ENCODE results near the gene BAIAP2. TPM values are rescaled to one million over a fixed set of nuclear protein-coding genes. Genes with fewer than 3 reads are reported as not detected.
"Not testable (repeated sequence)": the region's sequence is repeated elsewhere in the genome, so short reads cannot be mapped to it uniquely, and the experiment has no call there.

The BAIAP2 gene
- total RNA-seq, 6 donors from 2014 or later = 90.7 to 231 (median 123) TPM

DNA sequence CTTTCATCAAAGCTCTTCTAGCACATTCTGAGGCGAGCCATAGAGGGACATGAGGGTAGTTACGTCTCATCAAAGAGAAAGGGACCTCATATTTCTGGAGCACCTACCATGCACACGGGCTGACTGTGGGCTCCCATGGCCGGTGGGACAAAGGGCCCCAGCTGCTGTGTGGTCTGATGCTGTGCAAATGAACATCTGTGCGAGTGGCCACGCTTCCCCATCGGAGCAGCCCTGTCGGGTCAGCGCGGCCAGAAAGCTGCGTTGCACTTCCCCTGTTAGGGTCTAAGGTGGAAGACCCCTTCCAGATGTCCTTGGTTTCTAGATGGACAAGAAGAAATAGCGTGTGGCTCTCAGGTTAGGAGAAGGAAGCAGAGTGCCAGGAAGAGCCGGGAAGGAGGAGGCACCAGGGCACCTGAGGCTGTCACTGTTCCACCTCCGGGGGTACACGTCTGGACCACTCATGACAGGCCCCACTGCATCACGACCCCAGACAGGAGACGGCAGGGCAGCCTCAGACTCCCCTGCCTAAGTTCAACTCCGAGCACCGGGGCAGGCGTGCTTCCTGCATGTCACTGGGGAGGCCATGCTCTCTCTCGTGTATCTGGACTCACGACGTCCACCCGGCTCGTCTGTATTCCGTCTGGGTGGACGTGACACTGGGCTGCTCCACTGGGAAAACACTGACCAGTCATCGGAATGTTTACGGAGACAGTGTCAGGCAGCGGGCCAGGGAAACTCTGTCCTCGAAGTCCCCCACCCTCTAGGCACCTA, 8.5 kb upstream of the BAIAP2 start:
- DNase-seq (peak in 1 of 2 donors; percentile 36), ATAC-seq (ENCODE audit: low FRiP score in 2 of 2) (no peak)
- peaks cover 45 to 85% (median 58%) of the 10 kb centered on the region in 4 donors for H3K4me1 ChIP-seq
- TF ChIP-seq EP300 (IDR thresholded peaks at IDR 0.05) = no peak
- no peak for TF ChIP-seq POLR2A (IDR thresholded peaks at IDR 0.05)
- TF ChIP-seq, protein P1, sequence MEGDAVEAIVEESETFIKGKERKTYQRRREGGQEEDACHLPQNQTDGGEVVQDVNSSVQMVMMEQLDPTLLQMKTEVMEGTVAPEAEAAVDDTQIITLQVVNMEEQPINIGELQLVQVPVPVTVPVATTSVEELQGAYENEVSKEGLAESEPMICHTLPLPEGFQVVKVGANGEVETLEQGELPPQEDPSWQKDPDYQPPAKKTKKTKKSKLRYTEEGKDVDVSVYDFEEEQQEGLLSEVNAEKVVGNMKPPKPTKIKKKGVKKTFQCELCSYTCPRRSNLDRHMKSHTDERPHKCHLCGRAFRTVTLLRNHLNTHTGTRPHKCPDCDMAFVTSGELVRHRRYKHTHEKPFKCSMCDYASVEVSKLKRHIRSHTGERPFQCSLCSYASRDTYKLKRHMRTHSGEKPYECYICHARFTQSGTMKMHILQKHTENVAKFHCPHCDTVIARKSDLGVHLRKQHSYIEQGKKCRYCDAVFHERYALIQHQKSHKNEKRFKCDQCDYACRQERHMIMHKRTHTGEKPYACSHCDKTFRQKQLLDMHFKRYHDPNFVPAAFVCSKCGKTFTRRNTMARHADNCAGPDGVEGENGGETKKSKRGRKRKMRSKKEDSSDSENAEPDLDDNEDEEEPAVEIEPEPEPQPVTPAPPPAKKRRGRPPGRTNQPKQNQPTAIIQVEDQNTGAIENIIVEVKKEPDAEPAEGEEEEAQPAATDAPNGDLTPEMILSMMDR (IDR thresholded peaks at IDR 0.05) = no peak
- no peak for TF ChIP-seq POLR2AphosphoS5 (IDR thresholded peaks at IDR 0.05)
- 65 to 73% methylated on average over 26 to 31 of the region's 31 CpGs for WGBS, 2 donors
- H3K36me3 ChIP-seq = no peaks in the 10 kb centered on the region
- H3K9me3 ChIP-seq = no peaks in the 10 kb centered on the region
- peak overlapping the region in 2 of 4 donors; percentile 66 to 80 for H3K27ac ChIP-seq
- H3K4me3 ChIP-seq = no peak overlapping the region
- H3K27me3 ChIP-seq = no peaks in the 10 kb centered on the region

DNA sequence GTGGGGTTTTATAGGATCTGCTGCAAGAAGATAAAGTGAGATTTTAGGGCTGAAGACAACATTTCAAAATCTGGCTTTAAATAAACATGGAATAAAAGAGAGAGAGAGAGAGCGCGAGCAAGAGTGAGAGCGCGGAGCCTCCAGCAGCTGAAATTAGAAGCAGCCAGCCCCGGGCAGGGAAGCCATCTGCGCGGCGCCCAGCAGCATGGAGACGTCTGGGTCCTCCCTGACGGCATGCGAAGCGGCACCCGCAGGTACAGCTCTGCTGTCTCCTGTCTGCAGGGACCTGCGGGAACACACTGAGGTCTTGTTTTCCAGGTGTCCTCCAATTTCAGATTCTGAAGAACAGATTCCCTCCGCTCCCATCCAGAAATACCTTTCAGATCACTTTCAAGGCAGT, 7.9 kb upstream of the BAIAP2 start:
- peak in 1 of 2 donors; percentile 75 for DNase-seq
- Histone ChIP-seq H3K4me1 (peaks cover 48 to 85% (median 59%) of the 10 kb centered on the region in 4 donors), H3K9me3 (no peaks in the 10 kb centered on the region), H3K4me3 (no peak overlapping the region), H3K27ac (no peak overlapping the region), H3K27me3 (no peaks in the 10 kb centered on the region), H3K36me3 (no peaks in the 10 kb centered on the region)
- TF ChIP-seq EP300 (IDR thresholded peaks at IDR 0.05) = no peak
- ATAC-seq (ENCODE audit: low FRiP score in 2 of 2) = no peak
- 63 to 68% methylated on average over 15 of the region's 15 CpGs for WGBS, 2 donors

DNA sequence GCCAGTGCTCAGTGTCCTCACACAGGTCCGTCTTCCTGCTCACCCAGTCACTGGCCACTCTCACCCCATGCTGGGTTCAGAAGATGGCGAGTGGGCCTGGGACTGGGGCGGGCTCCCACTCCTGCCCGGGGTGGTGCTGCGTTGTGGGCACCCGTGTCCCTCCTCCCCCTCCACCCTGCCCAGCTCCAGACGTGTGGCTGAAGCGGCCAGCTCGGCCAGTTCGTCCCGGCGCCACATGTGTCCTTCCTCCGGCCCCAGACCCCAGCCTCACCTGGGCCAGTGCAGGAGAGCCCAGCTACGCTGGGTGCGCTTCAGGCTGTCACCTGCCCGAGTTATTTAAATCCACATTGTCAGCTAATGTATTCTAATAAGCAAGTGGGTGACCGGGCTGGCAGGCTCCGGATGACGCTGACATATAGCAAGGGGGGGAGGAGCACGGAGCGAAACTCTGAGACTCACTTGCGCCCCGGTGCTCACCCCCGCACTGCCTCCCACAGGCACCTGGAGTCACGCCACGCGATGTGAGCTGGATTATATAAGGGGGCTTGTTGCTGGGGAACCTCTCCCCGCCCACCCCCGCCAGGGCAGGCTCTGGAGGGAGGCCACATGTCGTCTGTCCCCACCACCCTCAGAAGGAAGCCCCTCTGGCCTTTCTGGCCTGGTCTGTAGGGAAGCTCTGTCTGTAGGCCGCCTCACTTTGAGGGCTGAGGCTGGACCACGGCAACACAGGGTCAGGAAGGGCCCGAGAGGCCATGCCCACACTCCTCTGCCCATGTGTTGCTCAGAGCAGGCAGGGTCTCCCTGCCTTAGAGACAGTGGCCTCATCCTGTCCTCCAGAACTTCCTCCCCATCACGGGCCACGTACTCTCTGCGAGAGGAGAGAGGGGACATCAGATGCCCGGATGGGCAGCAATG, 7.1 kb upstream of the BAIAP2 start:
- peak overlapping the region in 1 of 4 donors; percentile 22 for H3K27ac ChIP-seq
- 60% methylated on average over 6 to 35 of the region's 37 CpGs for WGBS, 2 donors
- H3K4me1 ChIP-seq = peaks cover 56 to 87% (median 66%) of the 10 kb centered on the region in 4 donors
- ATAC-seq (ENCODE audit: low FRiP score in 2 of 2) = no peak
- no peaks in the 10 kb centered on the region for H3K36me3 ChIP-seq
- H3K27me3 ChIP-seq = no peaks in the 10 kb centered on the region
- peak in 1 of 2 donors; percentile 75 for DNase-seq
- TF ChIP-seq, protein P1 (IDR thresholded peaks at IDR 0.05) = no peak
- TF ChIP-seq EP300 (IDR thresholded peaks at IDR 0.05) (no peak), POLR2A (IDR thresholded peaks at IDR 0.05) (no peak), POLR2AphosphoS5 (IDR thresholded peaks at IDR 0.05) (no peak)
- H3K9me3 ChIP-seq = no peaks in the 10 kb centered on the region
- H3K4me3 ChIP-seq = no peak overlapping the region

DNA sequence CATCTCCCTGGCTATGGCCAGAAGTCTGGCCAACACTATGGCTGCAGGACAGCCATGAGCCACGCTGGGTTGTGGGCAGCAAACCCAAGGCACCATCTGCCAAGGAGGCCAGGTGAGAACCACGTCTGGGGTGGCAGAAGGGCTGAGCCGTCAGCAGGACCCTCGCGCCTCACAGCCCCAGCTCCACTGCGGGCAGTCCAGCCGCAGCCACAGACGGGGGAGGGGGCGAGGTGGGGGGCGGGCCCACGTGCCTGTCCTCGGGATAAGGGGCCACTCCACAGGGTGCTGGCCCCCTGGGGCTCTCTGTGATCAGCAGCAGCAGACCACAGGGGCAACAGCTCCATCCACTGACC, 6.5 kb upstream of the BAIAP2 start:
- WGBS, 2 donors = 49% methylated on average over 3 of the region's 12 CpGs; no CpG with 5 or more reads in 1 of the 2 donors
- H3K36me3 ChIP-seq = no peaks in the 10 kb centered on the region
- no peak for ATAC-seq (ENCODE audit: low FRiP score in 2 of 2)
- H3K27ac ChIP-seq = no peak overlapping the region
- peak in 1 of 2 donors; percentile 80 for DNase-seq
- peaks cover 61 to 87% (median 70%) of the 10 kb centered on the region in 4 donors for H3K4me1 ChIP-seq
- no peaks in the 10 kb centered on the region for H3K9me3 ChIP-seq
- no peak overlapping the region for H3K4me3 ChIP-seq
- no peaks in the 10 kb centered on the region for H3K27me3 ChIP-seq
- TF ChIP-seq POLR2AphosphoS5 (IDR thresholded peaks at IDR 0.05) = no peak
- no peak for TF ChIP-seq POLR2A (IDR thresholded peaks at IDR 0.05)
- TF ChIP-seq, protein P1 (IDR thresholded peaks at IDR 0.05) = no peak
- TF ChIP-seq EP300 (IDR thresholded peaks at IDR 0.05) = no peak

DNA sequence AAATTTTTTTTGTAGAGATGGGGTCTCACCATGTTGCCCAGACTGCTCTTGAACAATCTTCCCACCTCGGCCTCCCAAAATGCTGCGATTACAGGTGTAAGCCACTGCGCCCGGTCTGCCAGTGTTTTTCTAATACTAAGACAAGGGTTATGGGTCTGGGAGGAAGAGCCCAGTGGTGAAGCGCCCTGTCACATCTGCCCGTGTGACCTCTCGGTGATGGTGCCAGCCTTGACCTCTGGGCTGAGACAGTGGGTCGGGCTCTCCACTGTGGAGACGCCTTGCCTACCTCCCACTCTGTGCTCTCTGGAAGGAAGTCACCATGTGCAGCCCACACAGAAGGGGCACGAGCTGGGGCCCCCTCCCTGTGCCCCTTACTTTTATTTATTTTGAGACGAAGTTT, 5.1 kb upstream of the BAIAP2 start:
- TF ChIP-seq POLR2AphosphoS5 (IDR thresholded peaks at IDR 0.05) (no peak), EP300 (IDR thresholded peaks at IDR 0.05) (no peak), POLR2A (IDR thresholded peaks at IDR 0.05) (no peak)
- TF ChIP-seq, protein P1 (IDR thresholded peaks at IDR 0.05) = no peak
- no peaks in the 10 kb centered on the region for H3K9me3 ChIP-seq
- H3K36me3 ChIP-seq = no peaks in the 10 kb centered on the region
- H3K4me3 ChIP-seq = no peak overlapping the region
- 85 to 88% methylated on average over 7 to 11 of the region's 11 CpGs for WGBS, 2 donors
- H3K27ac ChIP-seq = no peak overlapping the region
- peaks cover 57 to 83% (median 66%) of the 10 kb centered on the region in 4 donors for H3K4me1 ChIP-seq
- no peak for DNase-seq
- no peaks in the 10 kb centered on the region for H3K27me3 ChIP-seq
- no peak for ATAC-seq (ENCODE audit: low FRiP score in 2 of 2)

DNA sequence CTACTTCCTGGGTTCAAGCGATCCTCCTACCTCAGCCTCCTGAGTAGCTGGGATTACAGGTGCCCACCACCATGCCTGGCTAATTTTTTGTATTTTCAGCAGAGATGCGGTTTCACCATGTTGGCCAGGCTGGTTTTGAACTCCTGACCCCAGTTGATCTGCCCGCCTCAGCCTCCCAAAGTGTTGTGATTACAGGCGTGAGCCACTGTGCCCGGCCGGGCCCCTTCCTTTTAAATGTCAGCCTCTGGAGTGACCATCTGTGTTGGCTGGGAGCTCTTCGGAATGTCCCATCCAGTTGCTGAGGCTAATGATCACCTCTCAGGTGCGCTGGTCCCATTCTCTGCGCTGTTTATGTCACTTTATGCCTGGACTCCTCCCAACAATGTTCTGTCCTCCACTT, 4.6 kb upstream of the BAIAP2 start:
- WGBS, 2 donors = 79 to 92% methylated on average over 9 of the region's 9 CpGs
- ATAC-seq (ENCODE audit: low FRiP score in 2 of 2) = not testable (repeated sequence)
- peak overlapping the region; percentile 40 to 91 (median 84) for H3K27ac ChIP-seq

More for the DNA sequence above, 4.6 kb upstream of the BAIAP2 start:
- H3K36me3 ChIP-seq, DNase-seq, H3K27me3 ChIP-seq, H3K9me3 ChIP-seq, H3K4me3 ChIP-seq: not testable (repeated sequence)
- H3K4me1 ChIP-seq = peaks cover 56 to 78% (median 62%) of the 10 kb centered on the region in 4 donors
